NOMO-1 treated with dmso at 0.1 percent for 144 hours (cell line): Measurements from ENCODE around the gene SPOPL.
"Not testable (repeated sequence)": the region's sequence is repeated elsewhere in the genome, so short reads cannot be mapped to it uniquely, and the experiment has no call there.

Source experiments
- DNase-seq: peaks from one replicate; lab custom pipeline; 2025; ENCODE audit not compliant: unreplicated experiment; lab: John Stamatoyannopoulos, UW

The SPOPL gene

DNA sequence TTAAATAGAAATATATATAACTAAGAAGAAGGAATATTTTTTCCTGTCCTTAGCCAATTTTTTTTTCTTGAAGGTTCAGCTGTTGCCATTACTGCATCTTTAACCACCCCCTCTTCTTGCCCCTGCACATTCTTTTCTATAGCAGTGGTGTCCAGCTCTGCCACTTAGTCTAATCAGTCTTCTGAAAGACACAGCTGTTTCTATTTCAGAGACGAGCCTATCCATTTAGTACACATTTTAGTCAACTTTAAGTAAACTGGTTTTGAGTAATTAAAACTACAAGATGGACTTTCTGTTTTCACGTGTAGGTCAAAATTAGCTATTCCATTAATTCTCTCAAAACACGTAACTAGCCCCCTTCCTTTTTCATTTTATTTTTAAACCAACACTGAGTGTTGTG lies 21.0 kb downstream of the SPOPL start:
- no peak for DNase-seq

DNA sequence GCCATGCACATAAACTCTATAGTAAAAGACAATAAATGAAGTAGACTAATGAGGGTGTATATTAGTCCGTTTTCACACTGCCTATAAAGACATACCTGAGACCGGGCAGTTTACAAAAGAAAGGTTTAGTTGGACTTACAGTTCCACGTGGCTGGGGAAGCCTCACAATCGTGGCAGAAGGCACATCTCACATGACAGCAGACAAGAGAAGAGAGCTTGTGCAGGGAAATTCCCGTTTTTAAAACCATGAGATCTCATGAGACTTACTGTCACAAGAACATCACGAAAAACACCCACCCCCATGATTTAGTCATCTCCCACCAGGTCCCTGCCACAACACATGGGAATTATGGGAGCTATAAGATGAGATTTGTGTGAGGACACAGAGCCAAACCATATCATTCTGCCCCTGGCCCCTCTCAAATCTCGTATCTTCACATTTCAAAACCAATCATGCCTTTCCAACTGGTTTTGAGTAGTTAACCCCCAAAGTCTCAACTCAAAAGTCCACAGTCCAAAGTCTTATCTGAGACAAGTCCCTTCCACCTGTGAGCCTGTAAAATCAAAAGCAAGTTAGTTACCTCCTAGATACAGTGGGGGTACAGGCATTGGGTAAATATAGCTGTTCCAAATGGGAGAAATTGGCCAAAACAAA lies 21.6 kb downstream of the SPOPL start:
- not testable (repeated sequence) for DNase-seq

DNA sequence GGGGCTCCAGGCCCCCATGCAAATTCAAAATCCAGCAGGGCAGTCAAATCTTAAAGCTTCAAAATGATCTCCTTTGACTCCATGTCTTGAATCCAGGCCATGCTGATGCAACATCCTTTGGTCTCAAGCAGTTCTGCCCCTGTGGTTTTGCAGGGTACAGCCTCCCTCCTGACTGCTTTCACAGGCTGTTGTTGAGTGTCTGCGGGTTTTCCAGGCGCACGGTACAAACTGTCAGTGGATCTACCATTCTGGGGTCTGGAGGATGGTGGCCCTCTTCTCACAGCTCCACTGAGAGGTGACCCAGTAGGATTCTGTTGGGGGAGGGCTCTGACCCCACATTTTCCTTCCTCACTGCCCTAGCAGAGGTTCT lies 22.1 kb downstream of the SPOPL start:
- DNase-seq: not testable (repeated sequence)

DNA sequence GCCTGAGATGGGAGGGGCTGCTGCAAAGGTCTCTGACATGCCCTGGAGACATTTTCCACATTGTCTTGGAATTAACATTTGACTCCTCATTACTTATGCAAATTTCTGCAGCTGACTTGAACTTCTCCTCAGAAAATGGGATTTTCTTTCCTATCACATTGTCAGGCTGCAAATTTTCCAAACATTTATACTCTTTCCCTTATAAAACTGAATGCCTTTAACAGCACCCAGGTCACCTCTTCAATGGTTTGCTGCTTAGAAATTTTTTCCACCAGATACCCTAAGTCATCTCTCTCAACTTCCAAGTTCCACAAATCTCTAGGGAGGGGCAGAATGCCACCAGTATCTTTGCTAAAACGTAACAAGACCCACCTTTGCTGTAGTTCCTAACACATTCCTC lies 22.8 kb downstream of the SPOPL start:
- DNase-seq: not testable (repeated sequence)

DNA sequence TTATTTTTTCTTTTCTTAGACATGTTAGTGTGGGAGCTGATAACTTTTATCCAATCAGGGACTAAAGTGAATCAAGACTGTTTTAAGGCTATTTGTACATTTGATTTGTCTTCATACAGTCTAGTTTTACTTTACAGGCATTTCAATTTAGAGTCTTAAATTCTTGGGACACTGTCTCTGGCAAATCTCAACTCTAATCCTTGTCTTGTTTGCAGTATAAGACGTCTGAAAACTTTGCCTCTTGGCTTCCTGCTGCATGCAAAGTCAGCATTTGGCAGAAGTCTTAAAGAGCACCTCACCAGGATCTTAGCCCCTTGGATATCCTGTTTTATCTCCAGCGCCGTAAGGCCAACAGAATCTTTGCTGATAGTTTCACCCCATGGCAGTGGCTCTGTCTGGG lies 30.3 kb downstream of the SPOPL start:
- DNase-seq: no peak

DNA sequence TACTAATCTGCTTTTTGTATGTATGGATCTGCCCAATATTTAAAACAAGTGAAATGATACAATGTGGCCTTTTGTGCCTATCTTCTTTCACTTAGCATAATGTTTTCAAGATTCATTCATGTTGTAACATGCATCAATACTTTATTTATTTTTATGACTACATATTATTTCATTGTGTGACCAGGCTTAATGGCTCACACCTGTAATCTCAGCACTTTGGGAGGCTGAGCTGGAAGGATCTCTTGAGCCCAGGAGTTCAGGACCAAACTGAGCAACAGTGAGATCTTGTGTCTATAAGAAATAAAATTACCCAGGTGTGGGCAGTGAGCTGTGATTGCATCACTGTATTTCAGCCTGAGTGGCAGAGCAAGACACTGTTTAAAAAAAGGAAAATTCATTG lies 33.2 kb downstream of the SPOPL start:
- DNase-seq: no peak

DNA sequence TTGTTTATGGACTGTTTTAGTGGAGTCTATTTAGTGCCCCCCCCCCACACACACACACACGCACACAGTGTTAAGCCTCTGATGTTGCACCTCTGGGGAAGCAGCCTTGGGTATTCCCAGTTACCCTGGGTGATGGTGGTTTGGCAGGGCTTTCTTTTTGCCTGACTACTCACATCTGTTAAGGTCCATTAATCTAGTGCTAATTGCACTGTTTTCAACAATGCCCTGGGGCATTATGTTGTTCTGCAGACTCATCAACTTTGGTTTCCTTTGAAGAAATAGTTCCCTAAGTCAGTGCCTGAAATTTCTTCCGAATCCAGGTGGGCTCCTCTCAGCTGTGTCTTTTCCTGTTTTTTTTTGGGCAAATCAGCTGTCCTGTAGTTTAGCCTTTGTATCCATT lies 34.7 kb downstream of the SPOPL start:
- no peak for DNase-seq

DNA sequence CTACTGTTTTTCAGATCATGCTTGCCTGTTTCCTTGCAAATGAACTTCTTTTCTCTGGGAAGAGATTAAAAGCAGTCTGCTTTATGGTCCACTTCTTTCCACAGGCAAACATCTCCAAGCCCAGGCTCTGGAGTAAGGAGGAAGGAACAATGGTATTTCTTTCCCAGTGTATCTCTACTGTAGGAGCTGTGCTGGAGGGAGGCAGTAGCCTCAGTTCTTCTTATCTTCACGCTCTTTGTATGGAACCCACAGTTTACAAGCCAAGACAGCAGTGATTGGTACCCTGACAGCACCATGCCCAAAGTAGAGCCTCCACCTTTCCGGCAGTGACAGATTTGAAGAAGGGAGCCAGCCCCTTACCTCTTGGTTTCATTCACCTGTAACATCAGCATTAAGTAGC lies 35.2 kb downstream of the SPOPL start:
- no peak for DNase-seq

DNA sequence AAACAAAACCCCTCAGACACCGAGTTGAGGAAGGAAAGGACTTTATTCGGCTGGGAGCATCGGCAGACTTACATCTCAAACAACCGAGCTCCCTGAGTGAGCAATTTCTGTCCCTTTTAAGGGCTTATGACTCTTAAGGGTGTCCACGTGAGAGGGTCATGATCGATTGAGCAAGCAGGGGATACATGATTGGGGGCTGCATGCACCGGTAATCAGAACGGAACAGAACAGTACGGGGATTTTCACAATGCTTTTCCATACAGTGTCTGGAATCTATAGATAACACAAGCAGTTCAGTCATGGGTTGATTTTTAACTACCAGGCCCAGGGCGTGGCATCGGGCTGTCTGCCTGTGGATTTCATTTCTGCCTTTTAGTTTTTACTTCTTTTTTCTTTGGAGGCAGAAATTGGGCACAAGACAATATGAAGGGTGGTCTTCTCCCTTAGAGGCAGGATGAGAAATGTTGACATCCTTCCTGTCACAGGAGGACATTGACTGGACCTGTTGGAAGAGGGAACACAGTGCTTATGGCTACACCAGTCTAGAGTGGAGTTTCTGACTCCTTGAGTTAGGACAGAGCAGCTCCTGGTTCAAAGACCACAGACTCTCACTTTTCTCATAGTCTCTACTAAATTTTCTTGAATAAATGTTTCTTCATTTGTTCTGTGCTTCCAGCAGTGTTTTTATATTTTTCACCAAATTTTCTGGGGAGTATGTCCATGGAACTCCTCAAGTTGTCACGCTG lies 35.8 kb downstream of the SPOPL start:
- no peak for DNase-seq

DNA sequence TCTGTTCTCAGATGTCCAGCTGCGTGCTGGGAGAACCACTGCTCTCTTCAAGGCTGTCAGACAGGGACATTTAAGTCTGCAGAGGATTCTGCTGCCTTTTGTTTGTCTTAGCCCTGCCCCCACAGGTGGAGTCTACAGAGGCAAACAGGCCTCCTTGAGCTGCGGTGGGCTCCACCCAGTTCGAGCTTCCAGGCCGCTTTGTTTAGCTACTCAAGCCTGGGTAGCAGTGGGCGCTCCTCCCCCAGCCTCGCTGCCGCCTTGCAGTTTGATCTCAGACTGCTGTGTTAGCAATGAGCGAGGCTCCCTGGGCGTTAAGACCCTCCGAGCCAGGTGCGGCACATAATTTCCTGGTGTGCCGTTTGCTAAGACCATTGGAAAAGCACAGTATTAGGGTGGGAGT lies 42.6 kb downstream of the SPOPL start:
- not testable (repeated sequence) for DNase-seq

DNA sequence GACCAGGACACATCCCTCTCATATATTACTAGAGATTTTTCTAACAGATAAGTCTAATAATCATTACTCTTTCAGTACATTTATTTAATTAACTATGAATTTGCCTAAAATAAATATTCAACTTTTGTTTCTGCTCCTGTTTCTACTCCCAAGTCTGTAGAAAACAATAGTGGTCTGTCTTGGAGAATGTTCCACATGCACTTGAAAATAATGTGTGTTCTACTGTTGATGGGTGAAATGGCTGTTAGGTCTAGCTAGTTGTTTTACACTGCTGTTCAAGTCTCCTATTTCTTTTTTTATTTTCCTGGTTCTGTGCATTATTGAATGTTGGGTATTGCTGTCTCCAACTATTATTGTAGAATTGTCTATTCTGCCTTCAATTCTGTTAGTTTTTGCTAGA lies 47.2 kb downstream of the SPOPL start:
- no peak for DNase-seq

DNA sequence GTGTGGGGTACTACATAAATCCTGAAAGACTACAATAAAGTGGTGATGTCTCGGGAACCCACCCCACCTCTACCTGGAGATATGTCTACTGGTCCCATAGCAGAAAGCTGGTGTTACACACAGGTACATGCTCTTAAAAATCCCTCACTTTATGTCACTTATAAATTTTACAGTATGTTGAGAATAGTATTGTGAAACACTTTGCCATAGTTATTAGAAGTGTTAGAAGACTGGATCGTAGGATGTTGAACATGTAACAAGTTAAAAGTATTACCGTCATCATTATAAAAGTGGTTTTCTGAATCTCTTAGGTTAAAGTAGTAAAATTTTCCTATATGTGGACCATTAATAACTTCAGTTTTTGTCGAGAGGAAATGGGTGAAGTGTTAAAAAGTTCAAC lies 48.6 kb downstream of the SPOPL start:
- DNase-seq: no peak

DNA sequence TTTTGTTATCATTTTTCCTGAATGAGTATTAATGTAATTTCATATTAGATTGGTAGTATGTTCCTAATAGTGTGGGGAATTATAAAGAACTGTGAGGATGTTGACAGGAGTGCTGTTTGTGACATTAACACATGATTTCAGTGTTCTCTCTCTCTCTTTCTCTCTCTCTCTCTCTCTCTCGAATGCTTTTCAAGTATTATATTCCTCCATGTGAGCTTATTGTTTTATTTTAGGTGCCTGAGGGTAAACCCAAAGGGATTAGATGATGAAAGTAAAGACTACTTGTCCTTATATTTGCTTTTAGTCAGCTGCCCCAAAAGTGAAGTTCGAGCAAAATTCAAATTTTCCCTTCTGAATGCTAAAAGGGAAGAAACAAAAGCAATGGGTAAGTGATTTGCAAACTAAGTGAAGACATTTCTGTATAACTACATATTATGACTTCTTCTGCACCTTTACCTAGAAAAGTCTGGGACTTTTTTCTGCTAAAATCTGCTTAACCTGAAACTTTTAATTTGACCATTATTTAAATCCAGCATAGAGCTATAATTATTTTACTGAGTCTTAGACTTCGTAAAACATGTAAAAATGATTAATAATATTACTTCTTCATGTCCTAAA lies 49.2 kb downstream of the SPOPL start:
- DNase-seq: no peak

DNA sequence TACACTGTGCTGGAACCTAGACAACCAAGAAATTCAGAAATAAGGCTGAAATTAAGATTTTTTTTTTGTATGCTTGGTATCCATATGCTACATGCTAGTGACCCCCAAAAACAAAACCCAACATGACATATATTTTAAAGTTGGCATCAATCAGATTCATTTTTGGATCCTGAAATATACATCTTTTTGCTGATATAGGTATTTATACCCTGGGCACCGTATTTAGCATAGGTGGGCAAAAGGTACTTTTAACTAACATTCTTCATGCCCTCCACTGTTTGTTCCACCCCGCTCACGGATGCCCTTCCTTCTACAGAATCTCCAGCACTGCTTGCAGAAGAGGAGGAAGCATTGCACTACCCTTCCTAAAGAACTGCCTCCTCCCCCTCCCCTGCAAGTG lies 52.6 kb downstream of the SPOPL start:
- no peak for DNase-seq

DNA sequence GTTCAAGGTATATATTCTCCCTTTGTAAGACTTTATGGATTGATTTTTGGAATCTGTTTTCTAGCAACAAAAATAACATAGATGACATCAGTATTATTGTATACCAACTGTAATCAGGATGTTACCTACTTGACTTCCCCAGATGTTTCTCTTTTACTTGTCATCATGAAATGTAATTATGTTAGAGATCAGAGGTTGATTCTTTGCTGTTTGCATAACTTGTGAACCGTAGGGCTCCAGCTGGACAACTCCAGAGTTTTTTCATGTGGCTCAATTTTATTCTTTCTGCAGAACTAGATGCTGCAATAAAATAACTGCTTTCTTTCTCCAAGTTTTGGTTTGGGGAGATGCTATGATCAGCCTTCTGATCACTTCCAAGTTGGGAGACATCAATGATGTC lies 58.1 kb downstream of the SPOPL start:
- DNase-seq: no peak

DNA sequence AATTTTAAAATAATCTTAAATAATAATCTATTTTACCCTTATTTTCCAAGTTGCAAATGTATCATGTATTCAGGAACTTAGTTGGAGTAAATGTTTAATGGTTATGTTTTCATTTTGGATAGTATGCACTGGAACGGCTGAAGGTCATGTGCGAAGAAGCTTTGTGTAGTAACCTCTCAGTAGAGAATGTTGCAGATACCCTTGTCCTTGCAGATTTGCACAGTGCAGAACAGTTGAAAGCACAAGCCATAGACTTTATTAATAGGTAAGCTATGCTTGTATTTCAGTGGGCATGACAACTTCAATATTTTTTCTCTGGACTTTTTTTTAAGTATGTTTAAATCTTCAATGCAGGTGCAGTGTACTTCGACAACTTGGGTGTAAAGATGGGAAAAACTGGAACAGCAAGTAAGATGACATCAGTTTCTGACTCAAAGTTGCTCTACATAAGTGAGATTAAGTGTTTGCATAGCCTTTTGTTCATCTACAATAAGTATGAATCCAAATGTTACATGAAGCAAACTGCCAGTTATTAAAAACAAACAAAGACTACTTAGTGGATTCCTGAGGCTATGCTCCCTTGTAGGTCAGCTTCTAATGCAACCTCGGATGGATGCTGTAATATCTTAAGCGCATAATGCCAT lies 63.1 kb downstream of the SPOPL start:
- DNase-seq: no peak

DNA sequence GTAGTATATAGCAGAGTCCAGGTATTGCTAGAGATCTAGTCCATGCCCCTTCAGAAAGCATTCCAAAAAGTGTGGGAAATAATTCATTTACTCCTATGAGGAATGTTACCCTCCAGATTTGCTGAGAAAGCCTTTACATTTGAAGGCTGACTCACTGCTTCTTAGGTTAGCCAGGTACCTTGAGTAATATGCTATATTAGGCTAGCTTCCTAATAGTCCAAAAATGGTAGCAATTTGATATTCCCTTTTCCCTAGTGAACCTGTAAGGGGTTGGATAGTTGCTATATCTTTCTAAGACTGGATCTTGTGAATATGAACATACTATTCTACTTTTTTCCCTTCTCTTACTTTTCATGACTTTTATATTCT lies 63.6 kb downstream of the SPOPL start:
- DNase-seq: no peak

DNA sequence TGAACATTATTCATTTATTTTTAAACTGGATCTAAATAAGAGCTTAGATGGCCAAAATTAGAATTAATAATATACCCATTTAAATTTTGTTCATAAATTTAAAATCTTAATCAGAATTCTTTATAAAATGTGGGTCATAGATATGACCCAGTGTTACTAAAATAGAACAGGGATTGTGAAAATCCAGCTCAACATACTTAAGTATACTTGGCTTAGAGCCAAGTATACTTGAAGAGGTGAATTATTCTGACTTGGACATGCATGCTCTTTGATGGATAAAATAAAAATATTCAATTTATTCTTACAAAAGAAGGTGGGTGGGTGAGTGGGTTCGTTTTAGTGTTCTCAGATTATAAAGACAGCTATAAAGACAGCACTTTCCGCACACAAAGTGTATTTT lies 70.7 kb downstream of the SPOPL start:
- no peak for DNase-seq

DNA sequence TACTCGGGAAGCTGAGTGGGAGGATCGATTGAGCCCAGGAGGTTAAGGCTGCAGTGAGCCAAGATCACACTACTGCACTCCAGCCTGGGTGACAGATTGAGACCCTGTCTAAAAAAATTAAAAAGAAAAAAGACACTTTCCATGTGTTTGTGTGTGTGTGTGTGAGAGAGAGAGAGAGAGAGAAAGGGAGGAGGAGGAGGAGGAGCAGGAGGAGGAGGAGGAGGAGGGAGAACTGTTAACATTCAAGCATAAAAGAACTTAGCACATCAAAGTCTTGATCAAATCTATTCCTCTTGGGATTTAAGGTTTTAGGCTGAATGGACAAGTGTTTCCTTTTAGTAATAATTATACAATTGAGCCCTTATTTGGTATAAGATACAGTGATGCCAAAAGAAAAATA lies 75.5 kb downstream of the SPOPL start:
- DNase-seq: no peak

DNA sequence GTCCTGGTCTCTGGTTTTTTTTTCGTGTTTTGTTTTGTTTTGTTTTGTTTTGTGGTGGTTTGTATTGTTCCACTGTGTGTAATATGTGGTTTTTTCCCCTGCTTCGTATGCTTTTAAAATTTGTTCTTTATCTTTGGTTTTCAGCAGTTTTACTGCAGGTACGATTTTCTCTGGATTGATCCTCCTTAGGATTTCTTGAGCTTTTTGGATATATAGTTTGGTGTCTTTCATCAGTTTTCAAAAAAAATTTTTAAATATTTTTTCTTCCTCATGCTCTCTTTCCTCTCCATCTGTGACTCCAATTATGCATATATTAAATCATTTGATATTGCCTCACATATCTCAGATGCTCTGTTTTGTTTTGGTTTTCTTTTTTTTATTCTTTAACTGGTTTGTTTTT lies 78.0 kb downstream of the SPOPL start:
- no peak for DNase-seq

DNA sequence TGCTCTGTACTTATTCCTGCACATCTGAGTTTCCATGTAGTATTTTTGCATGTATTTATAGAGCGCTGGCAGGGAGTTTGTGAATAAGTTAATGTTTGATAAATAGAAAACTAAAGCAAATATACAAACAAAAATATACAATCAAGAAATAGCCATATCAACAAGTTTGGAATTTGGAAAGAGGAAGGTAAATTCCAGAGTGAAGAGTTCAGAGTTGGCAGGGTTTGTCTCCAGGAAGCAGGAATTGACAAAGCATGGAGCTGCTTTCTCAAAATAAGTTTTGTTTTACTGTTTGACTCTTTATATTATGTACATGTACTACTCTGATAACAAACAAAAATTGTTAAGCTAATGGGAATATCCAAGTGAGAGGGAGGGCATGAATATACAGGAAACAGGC lies 80.3 kb downstream of the SPOPL start:
- DNase-seq: no peak

DNA sequence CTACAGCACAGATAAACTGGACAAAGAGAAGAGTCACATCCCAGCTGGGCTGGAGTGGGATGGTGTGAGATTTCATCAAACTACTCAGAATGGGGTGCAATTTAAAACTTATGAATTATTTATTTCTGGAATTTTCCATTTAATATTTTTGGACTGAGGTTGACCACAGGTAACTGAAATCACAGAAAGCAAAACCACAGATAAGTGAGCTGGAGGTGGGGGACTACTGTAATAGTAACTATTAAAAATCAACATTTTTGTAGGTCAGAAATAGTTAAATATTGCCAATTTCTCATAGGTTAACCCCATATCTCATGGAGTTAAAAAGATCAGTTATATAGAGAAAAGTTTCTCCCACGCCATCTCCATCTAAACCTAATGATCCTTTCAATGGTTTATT lies 88.1 kb downstream of the SPOPL start:
- no peak for DNase-seq
